K562 (cell line): ENCODE measurements around the gene EPS8. TPM values are rescaled to one million over a fixed set of nuclear protein-coding genes. Genes with fewer than 3 reads are reported as not detected.

Experiments
- ATAC-seq: fragments of 200-7000 bp; cut with Tn5 transposase; 3 replicates; pipeline ENCODE4 v1.9.1; 2020; ENCODE audit warnings: moderate library complexity
- BruUV-seq: library from RNA; stranded (reverse); fragments of 400-500 nt; replicated peaks from 2 replicates; lab custom pipeline; 2021; lab: Mats Ljungman, UMichigan
- CTCF ChIA-PET: fragments of 300-600 bp; formaldehyde crosslinking; extraction: SDS; loops from one replicate; lab custom pipeline; 2021; ENCODE audit warnings: low intra/inter-chr PET ratio; lab: Yijun Ruan, JAX
- POLR2A ChIA-PET: fragments of 300-600, 350-650 bp; sonication (Branson Sonifier 250); formaldehyde crosslinking; extraction: SDS; loops from one replicate; lab custom pipeline; 2021; ENCODE audit warnings: antibody characterized with exemption, inconsistent platforms; lab: Yijun Ruan, JAX
- DNase-seq, 4 experiments: peaks; one replicate each; pipeline versions ENCODE4 v3.0.0 to v3.0.0-alpha.2; 2011 to 2018; ENCODE audit warnings: low spot score in 3 of 4, mixed read lengths in 3 of 4; ENCODE audit errors: extremely low read depth in 1 of 4
- FAIRE-seq: peaks from 2 replicates; lab custom pipeline; 2011; peaks lifted over from hg19 to GRCh38; lab: Jason Lieb, UNC
- H2AFZ ChIP-seq: 2 replicates; pipeline ENCODE4 v1.6.0; 2011; ENCODE audit warnings: low read depth, low read length, control low read depth, inconsistent platforms
- H3K27ac ChIP-seq: fragments of 200-600 bp; 3 replicates; pipeline ENCODE4 v1.8.0; 2011; ENCODE audit warnings: low read depth, mild to moderate bottlenecking, control low read depth, inconsistent platforms, low read length, moderate library complexity, mixed read lengths; ENCODE audit errors: extremely low read depth
- H3K27me3 ChIP-seq, 2 experiments: fragments of 300-600 bp in 1 of 2; 2 replicates in 1 of 2; 3 replicates in 1 of 2; pipeline versions ENCODE4 v1.6.0 to v1.8.0; 2011; ENCODE audit warnings: inconsistent platforms in 2 of 2, low read length in 2 of 2, mild to moderate bottlenecking in 1 of 2, mixed read lengths in 1 of 2, moderate library complexity in 1 of 2; ENCODE audit not compliant: control insufficient read depth in 2 of 2, insufficient read depth in 2 of 2
- H3K36me3 ChIP-seq: fragments of 300-600 bp; 3 replicates; pipeline ENCODE4 v1.8.0; 2011; ENCODE audit warnings: mild to moderate bottlenecking, low read length, inconsistent platforms; ENCODE audit not compliant: control insufficient read depth, insufficient read depth
- H3K4me1 ChIP-seq, 2 experiments: fragments of 200-600 bp in 1 of 2; replicated peaks in 1 of 2; 2 replicates in 1 of 2; 3 replicates in 1 of 2; pipeline versions ENCODE4 v1.5.1 to v1.8.0; 2011; ENCODE audit warnings: inconsistent platforms in 2 of 2, low read length in 2 of 2, mild to moderate bottlenecking in 1 of 2, mixed read lengths in 1 of 2, moderate library complexity in 1 of 2; ENCODE audit not compliant: control insufficient read depth in 2 of 2, insufficient read depth in 2 of 2
- H3K4me2 ChIP-seq: 2 replicates; pipeline ENCODE4 v1.6.1; 2011; ENCODE audit warnings: low read length, control low read depth, inconsistent platforms, mixed read lengths; ENCODE audit not compliant: insufficient read depth
- H3K4me3 ChIP-seq: fragments of 200-600 bp; sonication (generic), shearing (Covaris generic); 2 replicates; pipeline ENCODE4 v1.5.1; 2016; ENCODE audit warnings: control low read depth, inconsistent platforms
- H3K79me2 ChIP-seq: fragments of 200-600 bp; 3 replicates; pipeline ENCODE4 v1.8.0; 2011; ENCODE audit warnings: low read length, inconsistent platforms; ENCODE audit not compliant: control insufficient read depth, insufficient read depth
- H3K9ac ChIP-seq, 2 experiments: 2 replicates each; pipeline versions ENCODE4 v1.6.0 to v1.6.1; 2011; ENCODE audit warnings: low read depth in 2 of 2, low read length in 2 of 2, control low read depth in 1 of 2, inconsistent platforms in 1 of 2, mild to moderate bottlenecking in 1 of 2, mixed read lengths in 1 of 2; ENCODE audit not compliant: insufficient read depth in 1 of 2
- H3K9me1 ChIP-seq: one replicate; pipeline ENCODE4 v1.6.0; 2011; ENCODE audit warnings: inconsistent platforms, mild to moderate bottlenecking, low read length, moderate library complexity; ENCODE audit not compliant: control insufficient read depth, insufficient read depth
- H3K9me3 ChIP-seq: replicated peaks from 2 replicates; pipeline ENCODE4 v1.5.1; 2011; ENCODE audit warnings: low read depth, low read length, inconsistent platforms; ENCODE audit not compliant: control insufficient read depth, insufficient read depth
- H4K20me1 ChIP-seq: replicated peaks from 2 replicates; pipeline ENCODE4 v1.6.1; 2011; ENCODE audit warnings: low read length, inconsistent platforms, mixed read lengths; ENCODE audit not compliant: control insufficient read depth, insufficient read depth
- CEBPB ChIP-seq: fragments of 450-650 bp; IDR thresholded peaks from 2 replicates; pipeline ENCODE4 v1.6.1; 2016; ENCODE audit warnings: missing genetic modification characterization, missing compliant biosample characterization
- FOXK2 ChIP-seq, 2 experiments: fragments of 450-650 bp; IDR thresholded peaks in 1 of 2; conservative IDR thresholded peaks in 1 of 2; 2 replicates each; pipeline ENCODE4 v1.6.1; 2016; ENCODE audit warnings: low read depth in 2 of 2, mild to moderate bottlenecking in 1 of 2
- KDM1A ChIP-seq, 2 experiments: fragments of 450-650 bp; IDR thresholded peaks; 2 replicates each; pipeline ENCODE4 v1.6.1; 2016; ENCODE audit warnings: mild to moderate bottlenecking in 2 of 2
- KDM2B ChIP-seq: fragments of 250-450 bp; sonication (Bioruptor Pico); IDR thresholded peaks from 2 replicates; pipeline ENCODE4 v1.8.0; 2021; ENCODE audit warnings: mild to moderate bottlenecking, moderate library complexity
- MAFF ChIP-seq: IDR thresholded peaks from 2 replicates; pipeline ENCODE4 v1.6.1; 2012; ENCODE audit warnings: low read length, improper control_type of control experiment
- MAX ChIP-seq: sonication (generic); formaldehyde crosslinking; IDR thresholded peaks from 2 replicates; pipeline ENCODE4 v1.9.0; 2022; ENCODE audit warnings: mild to moderate bottlenecking, missing genetic modification reagents
- MTA1 ChIP-seq: fragments of 450-650 bp; IDR thresholded peaks from 2 replicates; pipeline ENCODE4 v1.6.1; 2017; ENCODE audit warnings: borderline replicate concordance
- NELFE ChIP-seq: IDR thresholded peaks from 2 replicates; pipeline ENCODE4 v1.6.1; 2011; ENCODE audit warnings: mild to moderate bottlenecking; ENCODE audit not compliant: insufficient read depth, insufficient read length
- NFRKB ChIP-seq: fragments of 450-650 bp; IDR thresholded peaks from 2 replicates; pipeline ENCODE4 v1.6.1; 2016; ENCODE audit warnings: low read depth
- RBBP5 ChIP-seq: fragments of 200-600 bp; sonication (generic); IDR thresholded peaks from 2 replicates; pipeline ENCODE4 v1.6.1; 2012; ENCODE audit warnings: borderline replicate concordance, mild to moderate bottlenecking, low read length, control low read depth, inconsistent platforms; ENCODE audit not compliant: insufficient read depth, poor library complexity, severe bottlenecking
- TAF15 ChIP-seq: fragments of 200-400 bp; formaldehyde crosslinking; IDR thresholded peaks from 2 replicates; pipeline ENCODE4 v1.6.1; 2017; ENCODE audit warnings: mild to moderate bottlenecking, low read depth, low read length, moderate library complexity
- WGBS: fragments of 100-300 bp; shearing (Covaris generic); methylation state at CpG from one replicate; pipeline ENCODE4 v1.1.6; 2016; ENCODE audit warnings: low coverage, mixed read lengths; ENCODE audit not compliant: insufficient coverage; ENCODE audit errors: missing lambda C conversion rate; 5-methylcytosine and 5-hydroxymethylcytosine counted together
- in situ Hi-C: fragments of 300-500 bp; cut with MboI; formaldehyde crosslinking; loops from 4 replicates; pipeline ENCODE4 v1.15.0; 2018; ENCODE audit warnings: inconsistent platforms, mixed read lengths
- intact Hi-C: fragments of 100-400 bp; cut with micrococcal nuclease; formaldehyde crosslinking; loops from 2 replicates; pipeline ENCODE4 v1.14.2; 2022
- polyA plus RNA-seq, 8 experiments: library from polyadenylated mRNA; depleted of rRNA in 4 of 8; stranded (reverse) in 5 of 8; unstranded in 3 of 8; fragments of >200 nt; fragmentation: Nextera tagmentation in 2 of 8; fragmentation: Illumina TruSeq in 1 of 8; extraction: Ambion mirVana in 2 of 8; extraction: Trizol in 1 of 8; gene quantifications; 2 replicates each; pipeline versions ENCODE4 v1.2.1 to v1.2.3, GENCODE V29; 2011 to 2014; ENCODE audit warnings: inconsistent platforms in 1 of 8, missing spikeins in 1 of 8
- total RNA-seq, 7 experiments: library from RNA; depleted of rRNA in 6 of 7; stranded (reverse); fragments of >200 nt in 6 of 7; fragmentation: Illumina TruSeq in 2 of 7; extraction: Trizol in 2 of 7; gene quantifications; 2 replicates each; pipeline versions ENCODE4 v1.2.1 to v1.2.3, GENCODE V29; 2011 to 2021; ENCODE audit warnings: low replicate concordance in 1 of 7
- TF ChIP-seq, protein P1 (sequence below): fragments of 250-450 bp; sonication (Bioruptor Pico); IDR thresholded peaks from 2 replicates; pipeline ENCODE4 v1.5.0; 2022; ENCODE audit warnings: mild to moderate bottlenecking
- TF ChIP-seq, protein P2 (sequence below): sonication (generic); formaldehyde crosslinking; IDR thresholded peaks from 2 replicates; pipeline ENCODE4 v1.8.1; 2022; ENCODE audit warnings: missing genetic modification reagents
- TF ChIP-seq, protein P3 (sequence below): fragments of 450-650 bp; IDR thresholded peaks from 2 replicates; pipeline ENCODE4 v1.6.1; 2016; ENCODE audit warnings: mild to moderate bottlenecking

EPS8 gene
- total and polyA plus RNA-seq, 9 of the 15 experiments (the other 6 are each of a cell fraction or from before 2014, with no cell fraction given): 0.10 to 1.9 (median 0.33) TPM

DNA sequence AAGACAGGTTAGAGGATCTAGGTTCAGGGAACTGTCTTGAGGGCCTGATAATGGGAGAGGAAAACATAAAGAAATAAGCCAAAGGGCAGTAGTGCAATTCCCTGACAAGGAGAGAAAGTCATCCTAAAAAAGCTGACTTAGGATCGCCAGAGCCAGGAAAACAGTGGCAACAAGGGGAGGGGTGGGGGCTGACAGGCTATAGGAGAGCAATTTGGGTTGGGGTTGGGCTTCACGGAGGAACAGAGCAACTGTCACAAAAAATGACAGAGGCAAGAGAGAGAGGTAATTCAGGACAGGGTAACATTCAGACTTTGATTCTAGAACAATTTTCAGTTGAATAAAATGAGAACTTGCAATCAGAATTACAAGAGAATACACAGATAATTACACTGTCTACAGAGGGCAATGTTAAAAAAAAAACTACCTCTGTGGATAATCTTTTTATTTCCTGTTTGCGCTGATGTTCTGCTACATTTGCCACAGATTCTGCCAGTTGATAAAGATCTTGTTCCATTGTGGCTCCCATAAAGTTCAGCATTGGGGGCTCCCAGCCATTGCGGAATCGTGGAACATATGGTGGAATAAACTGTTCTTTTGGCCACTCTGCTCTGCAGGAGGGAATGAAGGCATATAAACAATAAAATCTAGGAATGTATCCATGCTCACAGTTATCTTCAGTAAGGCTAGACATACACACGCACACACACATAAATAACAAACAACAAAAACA lies 138.6 kb downstream of the EPS8 start:
- POLR2A ChIA-PET: no interaction called here
- ATAC-seq: no peak

More for the DNA sequence above, 138.6 kb downstream of the EPS8 start:
- no peak for FAIRE-seq
- no peak for DNase-seq
- BruUV-seq: no TSS peak
- H3K9me3 ChIP-seq: no peaks in the 10 kb centered on the region
- no peak overlapping the region for H3K27ac ChIP-seq
- H3K27me3 ChIP-seq: no peaks in the 10 kb centered on the region
- no peaks in the 10 kb centered on the region for H3K4me1 ChIP-seq
- H4K20me1 ChIP-seq: no peaks in the 10 kb centered on the region
- no peak overlapping the region for H3K4me3 ChIP-seq
- H3K9ac ChIP-seq: no peak overlapping the region
- in situ Hi-C loops: no loop called here
- CTCF ChIA-PET: no interaction called here
- WGBS: 6% methylated on average over 6 of the region's 6 CpGs
- H3K9me1 ChIP-seq: no peaks in the 10 kb centered on the region
- H3K4me2 ChIP-seq: no peak overlapping the region
- no peak for TF ChIP-seq RBBP5
- no peak for TF ChIP-seq TAF15
- TF ChIP-seq FOXK2 (conservative IDR thresholded peaks at IDR 0.05 in 1 of 2, IDR thresholded peaks at IDR 0.05 in 1 of 2; ENCODE audit: low read depth in 2 of 2): no peak
- TF ChIP-seq NELFE: no peak
- no peak for TF ChIP-seq CEBPB (tag)
- no peak for TF ChIP-seq MAFF
- TF ChIP-seq MTA1: no peak
- TF ChIP-seq, protein P1, sequence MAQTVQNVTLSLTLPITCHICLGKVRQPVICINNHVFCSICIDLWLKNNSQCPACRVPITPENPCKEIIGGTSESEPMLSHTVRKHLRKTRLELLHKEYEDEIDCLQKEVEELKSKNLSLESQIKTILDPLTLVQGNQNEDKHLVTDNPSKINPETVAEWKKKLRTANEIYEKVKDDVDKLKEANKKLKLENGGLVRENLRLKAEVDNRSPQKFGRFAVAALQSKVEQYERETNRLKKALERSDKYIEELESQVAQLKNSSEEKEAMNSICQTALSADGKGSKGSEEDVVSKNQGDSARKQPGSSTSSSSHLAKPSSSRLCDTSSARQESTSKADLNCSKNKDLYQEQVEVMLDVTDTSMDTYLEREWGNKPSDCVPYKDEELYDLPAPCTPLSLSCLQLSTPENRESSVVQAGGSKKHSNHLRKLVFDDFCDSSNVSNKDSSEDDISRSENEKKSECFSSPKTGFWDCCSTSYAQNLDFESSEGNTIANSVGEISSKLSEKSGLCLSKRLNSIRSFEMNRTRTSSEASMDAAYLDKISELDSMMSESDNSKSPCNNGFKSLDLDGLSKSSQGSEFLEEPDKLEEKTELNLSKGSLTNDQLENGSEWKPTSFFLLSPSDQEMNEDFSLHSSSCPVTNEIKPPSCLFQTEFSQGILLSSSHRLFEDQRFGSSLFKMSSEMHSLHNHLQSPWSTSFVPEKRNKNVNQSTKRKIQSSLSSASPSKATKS (CRISPR knock-in tag): no peak
- TF ChIP-seq MAX (CRISPR knock-in tag): no peak
- TF ChIP-seq KDM2B: no peak
- TF ChIP-seq, protein P2, sequence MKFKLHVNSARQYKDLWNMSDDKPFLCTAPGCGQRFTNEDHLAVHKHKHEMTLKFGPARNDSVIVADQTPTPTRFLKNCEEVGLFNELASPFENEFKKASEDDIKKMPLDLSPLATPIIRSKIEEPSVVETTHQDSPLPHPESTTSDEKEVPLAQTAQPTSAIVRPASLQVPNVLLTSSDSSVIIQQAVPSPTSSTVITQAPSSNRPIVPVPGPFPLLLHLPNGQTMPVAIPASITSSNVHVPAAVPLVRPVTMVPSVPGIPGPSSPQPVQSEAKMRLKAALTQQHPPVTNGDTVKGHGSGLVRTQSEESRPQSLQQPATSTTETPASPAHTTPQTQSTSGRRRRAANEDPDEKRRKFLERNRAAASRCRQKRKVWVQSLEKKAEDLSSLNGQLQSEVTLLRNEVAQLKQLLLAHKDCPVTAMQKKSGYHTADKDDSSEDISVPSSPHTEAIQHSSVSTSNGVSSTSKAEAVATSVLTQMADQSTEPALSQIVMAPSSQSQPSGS (CRISPR knock-in tag): no peak
- no peak for TF ChIP-seq NFRKB
- no peak for TF ChIP-seq KDM1A (IDR thresholded peaks at IDR 0.05)
- TF ChIP-seq, protein P3, sequence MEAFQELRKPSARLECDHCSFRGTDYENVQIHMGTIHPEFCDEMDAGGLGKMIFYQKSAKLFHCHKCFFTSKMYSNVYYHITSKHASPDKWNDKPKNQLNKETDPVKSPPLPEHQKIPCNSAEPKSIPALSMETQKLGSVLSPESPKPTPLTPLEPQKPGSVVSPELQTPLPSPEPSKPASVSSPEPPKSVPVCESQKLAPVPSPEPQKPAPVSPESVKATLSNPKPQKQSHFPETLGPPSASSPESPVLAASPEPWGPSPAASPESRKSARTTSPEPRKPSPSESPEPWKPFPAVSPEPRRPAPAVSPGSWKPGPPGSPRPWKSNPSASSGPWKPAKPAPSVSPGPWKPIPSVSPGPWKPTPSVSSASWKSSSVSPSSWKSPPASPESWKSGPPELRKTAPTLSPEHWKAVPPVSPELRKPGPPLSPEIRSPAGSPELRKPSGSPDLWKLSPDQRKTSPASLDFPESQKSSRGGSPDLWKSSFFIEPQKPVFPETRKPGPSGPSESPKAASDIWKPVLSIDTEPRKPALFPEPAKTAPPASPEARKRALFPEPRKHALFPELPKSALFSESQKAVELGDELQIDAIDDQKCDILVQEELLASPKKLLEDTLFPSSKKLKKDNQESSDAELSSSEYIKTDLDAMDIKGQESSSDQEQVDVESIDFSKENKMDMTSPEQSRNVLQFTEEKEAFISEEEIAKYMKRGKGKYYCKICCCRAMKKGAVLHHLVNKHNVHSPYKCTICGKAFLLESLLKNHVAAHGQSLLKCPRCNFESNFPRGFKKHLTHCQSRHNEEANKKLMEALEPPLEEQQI: no peak
- TF ChIP-seq, all 486 proteins: peak for 0
- no peaks in the 10 kb centered on the region for H3K79me2 ChIP-seq
- H3K36me3 ChIP-seq: no peaks in the 10 kb centered on the region
- no peak overlapping the region for H2AFZ ChIP-seq
- intact Hi-C loops: no loop called here
